ENCODE results near the gene KCNIP4. TPM values are rescaled to one million over a fixed set of nuclear protein-coding genes. Genes with fewer than 3 reads are reported as not detected.

Gene KCNIP4
- total and polyA plus RNA-seq, 2 donors from 2014 or later, result 9.8 to 43.9 TPM

DNA sequence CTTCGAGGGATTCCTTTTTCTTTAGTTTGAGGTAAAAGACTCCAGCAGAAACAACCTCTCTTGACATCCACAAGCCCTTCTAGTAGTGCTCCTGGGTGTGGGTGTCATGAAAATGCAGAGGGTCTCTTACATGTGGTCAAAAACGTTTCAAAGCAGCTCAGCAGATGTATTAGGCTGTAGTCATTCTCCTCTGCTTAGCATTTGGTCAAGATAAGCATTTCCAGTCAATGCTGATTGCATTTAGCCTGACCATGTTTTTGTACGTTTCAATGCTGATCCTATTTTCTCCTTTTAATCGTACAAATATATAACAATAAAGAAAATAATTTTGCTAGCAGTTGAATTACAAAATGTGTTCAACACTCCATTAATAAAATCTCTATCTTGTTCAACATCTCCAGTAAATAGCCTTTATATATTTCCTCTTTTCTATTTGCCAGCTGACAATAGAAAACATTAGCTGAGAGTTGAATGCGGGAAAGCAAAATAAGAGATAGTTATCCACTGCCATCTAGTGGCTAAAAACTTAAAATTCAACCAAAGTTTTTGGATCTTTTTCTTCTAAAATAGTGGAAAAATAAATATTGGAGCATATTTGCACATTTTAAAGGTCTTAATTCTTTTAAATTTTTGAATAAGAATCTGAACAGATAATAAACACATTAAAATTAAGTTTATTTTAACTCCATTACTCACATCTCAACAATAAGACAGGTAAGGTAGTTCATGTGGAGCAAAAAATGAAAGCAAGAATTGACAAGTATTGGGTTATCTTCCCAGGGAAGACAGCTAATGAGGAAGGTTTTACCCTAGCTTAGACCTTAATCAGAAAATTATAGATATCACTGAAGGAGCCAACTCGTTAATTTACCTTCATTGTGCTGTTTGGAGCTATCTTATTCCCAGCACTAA is 1263.5 kb downstream of the KCNIP4 start:
- no peaks in the 10 kb centered on the region for H3K9me3 ChIP-seq (ENCODE audit: control insufficient read depth in 2 of 3, insufficient read depth in 1 of 3, low read length in 3 of 3)
- TF ChIP-seq CTCF (IDR thresholded peaks at IDR 0.05; ENCODE audit: borderline replicate concordance, extremely low read depth, insufficient read depth), result peak; percentile 52
- peak; percentile 98 for FAIRE-seq
- DNase-seq, result peak in 2 of 5 donors; percentile 40
- no peak overlapping the region for H3K4me3 ChIP-seq (ENCODE audit: low read length in 3 of 3)
- intact Hi-C loops (cut with DNase I), result loop anchor here (10.0 kb wide), 1 partner anchor 260 kb away; no protein-coding TSS in a partner anchor
- no peak overlapping the region for H3K27ac ChIP-seq (ENCODE audit: low read depth in 2 of 2, low read length in 2 of 2)
- no peaks in the 10 kb centered on the region for H3K27me3 ChIP-seq (ENCODE audit: control insufficient read depth, insufficient read depth, low read length)
- no peaks in the 10 kb centered on the region for H3K36me3 ChIP-seq (ENCODE audit: control insufficient read depth in 2 of 3, insufficient read depth in 3 of 3, low read length in 3 of 3)
- no peak overlapping the region for H3K9ac ChIP-seq (ENCODE audit: low read length in 3 of 3)
- H3K4me1 ChIP-seq (ENCODE audit: control insufficient read depth in 2 of 3, insufficient read depth in 2 of 3, low read depth in 1 of 3, low read length in 3 of 3), result no peaks in the 10 kb centered on the region

- Histone ChIP-seq H3K9me3 (ENCODE audit: control insufficient read depth in 2 of 3, insufficient read depth in 1 of 3, low read length in 3 of 3) (no peaks in the 10 kb centered on the region), H3K36me3 (ENCODE audit: control insufficient read depth in 2 of 3, insufficient read depth in 3 of 3, low read length in 3 of 3) (no peaks in the 10 kb centered on the region), H3K9ac (ENCODE audit: low read length in 3 of 3) (no peak overlapping the region), H3K4me3 (ENCODE audit: low read length in 3 of 3) (no peak overlapping the region), H3K27me3 (ENCODE audit: control insufficient read depth, insufficient read depth, low read length) (no peaks in the 10 kb centered on the region), H3K27ac (ENCODE audit: low read depth in 2 of 2, low read length in 2 of 2) (no peak overlapping the region), H3K4me1 (ENCODE audit: control insufficient read depth in 2 of 3, insufficient read depth in 2 of 3, low read depth in 1 of 3, low read length in 3 of 3) (no peaks in the 10 kb centered on the region)
- TF ChIP-seq CTCF (IDR thresholded peaks at IDR 0.05; ENCODE audit: borderline replicate concordance, extremely low read depth, insufficient read depth), result no peak
- intact Hi-C loops (cut with DNase I), result loop anchor here (10.0 kb wide), 1 partner anchor 259 kb away; no protein-coding TSS in a partner anchor
- DNase-seq (no peak), FAIRE-seq (no peak)
These were observed 1264.8 kb downstream of the KCNIP4 start for GRCh38 chr4:20683766-20684165.

GRCh38 chr4:20682853-20683252 is 1265.7 kb downstream of the KCNIP4 start:
- H3K4me3 ChIP-seq (ENCODE audit: low read length in 3 of 3), result no peak overlapping the region
- H3K27ac ChIP-seq (ENCODE audit: low read depth in 2 of 2, low read length in 2 of 2), result no peak overlapping the region
- no peaks in the 10 kb centered on the region for H3K27me3 ChIP-seq (ENCODE audit: control insufficient read depth, insufficient read depth, low read length)
- no peaks in the 10 kb centered on the region for H3K9me3 ChIP-seq (ENCODE audit: control insufficient read depth in 2 of 3, insufficient read depth in 1 of 3, low read length in 3 of 3)
- intact Hi-C loops (cut with DNase I), result loop anchor here (10.0 kb wide), 1 partner anchor 258 kb away; no protein-coding TSS in a partner anchor
- H3K4me1 ChIP-seq (ENCODE audit: control insufficient read depth in 2 of 3, insufficient read depth in 2 of 3, low read depth in 1 of 3, low read length in 3 of 3), result no peaks in the 10 kb centered on the region
- no peak for TF ChIP-seq CTCF (IDR thresholded peaks at IDR 0.05; ENCODE audit: borderline replicate concordance, extremely low read depth, insufficient read depth)
- no peak overlapping the region for H3K9ac ChIP-seq (ENCODE audit: low read length in 3 of 3)
- H3K36me3 ChIP-seq (ENCODE audit: control insufficient read depth in 2 of 3, insufficient read depth in 3 of 3, low read length in 3 of 3), result no peaks in the 10 kb centered on the region
- DNase-seq (no peak), FAIRE-seq (no peak)

Data from kidney (tissue), 14 donors.